Measurements from ENCODE around the gene C2orf42.
"Not testable (repeated sequence)": the region's sequence is repeated elsewhere in the genome, so short reads cannot be mapped to it uniquely, and the experiment has no call there.

GRCh38 chr2:70102323-70102905, 88.4 kb downstream of the C2orf42 start:
- not testable (repeated sequence) for TF ChIP-seq CTCF (conservative IDR thresholded peaks at IDR 0.05; ENCODE audit: low read depth, low read length); EZH2phosphoT487 (IDR thresholded peaks at IDR 0.05; ENCODE audit: borderline replicate concordance, low read length); EZH2 (IDR thresholded peaks at IDR 0.05; ENCODE audit: low read length, unreplicated experiment)
